ENCODE measurements around the gene CHRDL1.
"Not testable (repeated sequence)": the region's sequence is repeated elsewhere in the genome, so short reads cannot be mapped to it uniquely, and the experiment has no call there.

CHRDL1 gene

DNA sequence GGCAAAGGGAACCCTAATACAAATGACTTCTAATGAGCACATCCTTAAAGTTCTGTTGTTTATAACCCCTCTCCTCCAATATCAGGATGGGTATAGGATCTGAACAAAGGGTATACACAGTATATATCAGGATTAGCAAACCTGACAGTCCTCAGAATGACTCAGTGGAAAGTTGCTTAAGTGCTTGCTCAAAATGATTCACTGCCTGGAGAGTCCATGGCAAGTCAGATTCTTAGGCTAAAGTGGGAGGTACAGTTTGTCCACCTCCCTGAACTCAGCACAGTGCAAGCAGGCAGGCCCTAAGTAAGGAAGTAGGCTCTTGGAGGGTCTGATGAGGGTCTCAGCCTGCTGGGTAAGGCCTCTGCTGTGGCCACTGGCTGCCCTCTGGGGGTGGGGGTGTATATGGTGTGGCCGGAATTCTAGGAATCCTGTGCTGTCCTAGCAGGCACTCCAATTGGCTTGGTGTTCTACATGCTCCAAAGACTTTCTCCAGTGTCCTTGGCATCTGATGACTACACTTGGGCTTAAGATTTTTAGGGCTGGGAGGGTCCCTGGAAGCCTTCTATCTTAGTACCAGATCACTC lies 54.3 kb downstream of the CHRDL1 start:
- no peak for DNase-seq

DNA sequence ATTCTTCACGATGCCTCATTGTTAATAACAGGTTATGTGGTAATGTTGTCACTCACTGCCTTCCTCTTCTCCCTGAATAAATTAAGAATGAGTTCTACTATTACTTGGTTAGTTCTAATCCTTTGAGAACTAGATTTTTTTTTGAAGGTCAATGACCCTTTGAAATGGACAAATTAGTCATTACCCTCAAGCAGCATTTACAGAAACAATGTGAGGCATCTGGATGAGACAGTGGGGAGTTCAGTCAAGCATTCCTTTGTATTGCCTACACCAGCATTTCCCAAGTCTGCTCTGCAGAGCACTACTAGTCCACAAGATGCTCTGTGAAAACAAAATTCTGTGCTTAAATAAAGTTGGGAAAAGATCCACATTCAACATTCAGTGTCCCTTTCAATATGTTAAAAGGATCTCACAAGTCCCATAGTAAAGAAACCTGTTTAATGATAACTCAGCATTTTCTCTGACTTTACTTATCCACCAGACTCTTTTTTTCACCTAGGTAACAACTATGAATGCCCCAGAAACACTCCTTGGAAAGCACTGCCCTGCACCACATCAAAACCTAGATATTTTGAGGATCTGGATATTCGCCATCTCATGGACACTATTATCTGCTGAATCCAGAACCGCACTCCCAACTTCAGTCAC lies 60.6 kb downstream of the CHRDL1 start:
- DNase-seq, result no peak

DNA sequence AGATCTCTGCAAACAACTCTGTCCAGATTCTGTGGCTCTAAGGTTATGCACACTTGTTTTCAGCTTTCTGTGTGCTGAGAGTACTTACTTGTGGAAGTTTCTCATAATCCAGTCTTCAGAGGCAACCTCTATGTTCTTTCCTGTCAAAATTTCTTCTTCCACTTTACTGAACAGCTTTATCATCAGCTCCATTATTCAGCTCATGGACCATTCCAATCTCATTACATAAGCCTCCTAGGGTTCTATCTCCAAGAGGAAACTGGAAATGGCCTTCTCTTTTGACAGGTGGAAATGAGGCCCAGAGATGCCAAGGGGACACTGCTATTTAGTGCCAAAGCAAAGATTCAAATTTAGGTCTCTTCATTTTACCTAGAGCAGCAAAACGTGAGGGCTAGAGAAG lies 61.3 kb downstream of the CHRDL1 start:
- DNase-seq, result no peak

DNA sequence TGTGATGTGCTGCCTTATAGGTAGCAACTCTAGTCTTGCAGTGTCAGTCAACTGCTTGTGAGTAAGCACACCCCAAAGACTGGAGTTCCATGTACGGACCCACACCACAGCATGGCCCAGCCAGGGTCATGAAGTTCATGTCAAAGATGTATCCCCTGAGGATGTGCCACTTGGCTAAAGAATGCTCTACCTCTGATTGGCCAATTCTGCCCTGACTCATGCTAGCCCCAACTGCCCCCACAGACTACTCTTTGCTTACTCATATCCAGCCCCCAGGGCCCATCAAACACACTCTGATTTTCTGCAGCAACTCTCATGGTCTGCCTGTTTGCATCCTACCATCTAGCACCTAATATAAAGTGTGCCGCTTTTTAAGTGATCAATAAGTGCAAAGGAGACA lies 62.5 kb downstream of the CHRDL1 start:
- DNase-seq, result no peak

DNA sequence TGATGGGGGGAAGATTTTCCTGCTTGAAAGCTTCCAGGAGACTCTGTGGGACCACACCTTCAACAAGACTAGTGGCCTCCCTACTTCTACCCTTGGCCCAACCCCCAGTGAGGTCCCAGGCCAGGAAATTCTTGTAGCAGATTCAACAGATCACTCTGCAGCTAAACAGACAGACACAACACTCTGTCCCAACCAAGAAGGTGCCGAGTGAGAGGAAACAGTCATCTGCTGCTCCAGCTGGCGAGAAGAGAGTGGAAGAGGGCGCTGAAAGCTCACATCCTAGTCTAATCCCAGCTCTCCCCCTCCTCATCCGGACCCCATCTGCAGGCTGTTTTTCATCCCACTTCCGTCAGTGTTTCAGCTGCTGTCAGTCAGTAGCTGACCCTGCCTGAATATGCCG lies 63.4 kb downstream of the CHRDL1 start:
- DNase-seq, result peak; percentile 4

DNA sequence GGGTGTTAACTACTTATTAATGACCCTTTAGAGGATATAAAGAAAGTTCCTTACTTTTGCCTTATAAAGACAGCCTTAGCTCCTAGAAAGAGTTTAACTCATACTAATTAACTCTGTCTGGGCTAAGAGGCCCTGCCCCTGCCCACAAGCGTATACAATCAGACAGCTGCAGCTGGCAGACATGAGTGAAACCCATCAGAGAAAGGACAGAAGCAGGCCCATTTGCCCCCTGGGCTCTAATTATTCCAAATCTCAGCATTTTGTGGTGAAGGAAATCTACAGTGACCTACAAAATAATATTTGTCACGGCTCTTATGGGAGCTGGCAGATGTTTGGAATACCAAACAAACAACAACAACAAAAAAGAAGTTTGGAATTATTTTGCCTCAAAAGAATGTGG lies 71.8 kb downstream of the CHRDL1 start:
- no peak for DNase-seq

DNA sequence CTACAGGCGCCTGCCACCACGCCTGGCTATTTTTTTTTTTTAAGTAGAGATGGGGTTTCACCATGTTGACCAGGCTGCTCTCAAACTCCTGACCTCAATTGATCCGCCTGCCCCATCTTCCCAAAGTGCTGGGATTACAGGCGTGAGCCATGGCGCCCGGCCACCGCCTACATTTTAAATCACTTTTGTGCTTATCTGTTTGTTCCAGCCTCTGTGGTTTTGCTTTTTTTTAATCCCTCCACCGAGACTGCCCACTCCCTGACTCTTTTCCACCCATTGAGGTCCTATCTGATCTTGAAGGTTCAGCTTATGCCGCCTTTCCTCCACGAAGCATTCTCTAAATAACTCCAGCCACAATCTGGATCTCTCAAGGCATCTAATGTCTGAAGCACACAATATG lies 73.5 kb downstream of the CHRDL1 start:
- DNase-seq, result no peak

DNA sequence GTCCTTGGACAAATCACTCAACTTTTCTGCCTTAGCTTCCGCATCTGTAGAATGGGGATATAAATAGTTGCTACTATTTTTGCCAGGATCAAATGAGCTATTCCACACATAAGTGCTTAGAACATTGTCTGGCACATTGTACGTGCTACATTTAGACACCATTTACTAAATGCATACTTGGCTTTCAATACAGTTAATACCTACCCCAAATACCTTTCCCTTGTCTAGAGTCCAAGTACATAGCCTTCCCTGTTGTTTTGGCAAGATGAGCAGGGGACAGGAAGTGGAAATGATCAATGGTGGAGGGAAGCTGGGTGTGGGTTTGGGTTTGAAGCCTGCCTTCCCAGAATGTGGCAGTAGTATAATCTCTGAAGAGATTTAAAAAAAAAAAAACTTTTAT lies 82.0 kb downstream of the CHRDL1 start:
- no peak for DNase-seq

DNA sequence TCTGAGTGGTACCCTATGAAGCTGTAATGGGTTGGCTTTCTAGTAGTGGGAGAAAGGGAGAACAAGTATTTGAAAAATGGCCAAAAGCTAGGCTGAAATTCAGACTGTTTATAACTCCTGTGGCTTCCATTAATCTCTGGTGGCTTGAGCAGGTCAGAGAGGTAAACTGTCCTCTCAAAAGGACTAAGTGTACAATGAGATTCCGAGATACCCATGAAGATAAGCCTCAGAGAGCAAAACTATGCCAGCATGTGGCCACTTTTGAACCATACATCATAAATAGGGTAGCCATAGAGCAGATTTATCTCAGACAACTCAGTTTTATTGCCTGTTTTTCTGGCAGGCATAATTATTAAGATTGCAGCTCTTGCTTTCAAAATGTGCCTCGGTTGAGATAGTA lies 89.2 kb downstream of the CHRDL1 start:
- no peak for DNase-seq

DNA sequence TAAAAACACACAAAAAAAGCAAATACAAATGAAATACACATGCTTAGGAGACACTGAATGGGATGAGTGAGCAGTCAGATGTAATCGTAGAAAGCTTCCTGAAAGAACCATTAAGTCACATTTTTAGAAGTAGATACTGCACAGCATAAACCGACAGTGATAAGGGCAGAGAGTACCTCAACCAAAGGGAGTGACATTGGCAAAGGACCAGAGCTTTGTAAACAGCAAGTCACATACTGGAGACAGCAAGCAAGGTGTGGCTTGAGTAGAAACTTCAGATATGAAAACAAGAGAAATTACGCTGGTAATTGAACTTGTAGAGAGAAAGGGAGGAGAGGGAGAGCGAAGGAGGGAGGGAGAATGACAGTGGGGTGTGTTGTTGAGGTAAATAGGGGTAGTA lies 92.0 kb downstream of the CHRDL1 start:
- no peak for DNase-seq

DNA sequence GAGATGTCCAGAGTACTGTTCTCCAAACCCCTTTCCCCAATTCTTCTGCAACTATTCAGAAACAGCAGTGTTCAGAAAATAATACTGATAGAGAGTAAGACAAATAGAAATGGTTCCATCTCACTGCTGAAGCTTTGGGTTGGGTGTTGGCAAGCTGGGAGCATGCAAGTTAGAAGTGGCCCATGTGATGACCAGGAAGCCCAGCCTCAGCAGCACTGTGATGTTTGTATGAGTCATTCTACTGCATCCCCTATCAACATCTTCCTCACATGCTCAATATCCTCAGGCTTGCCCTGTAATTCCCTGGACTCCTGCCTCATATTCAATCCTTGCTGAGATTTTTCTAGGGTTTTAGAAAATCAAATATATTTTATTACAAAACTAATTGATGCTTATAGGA lies 96.5 kb downstream of the CHRDL1 start:
- DNase-seq, result no peak

DNA sequence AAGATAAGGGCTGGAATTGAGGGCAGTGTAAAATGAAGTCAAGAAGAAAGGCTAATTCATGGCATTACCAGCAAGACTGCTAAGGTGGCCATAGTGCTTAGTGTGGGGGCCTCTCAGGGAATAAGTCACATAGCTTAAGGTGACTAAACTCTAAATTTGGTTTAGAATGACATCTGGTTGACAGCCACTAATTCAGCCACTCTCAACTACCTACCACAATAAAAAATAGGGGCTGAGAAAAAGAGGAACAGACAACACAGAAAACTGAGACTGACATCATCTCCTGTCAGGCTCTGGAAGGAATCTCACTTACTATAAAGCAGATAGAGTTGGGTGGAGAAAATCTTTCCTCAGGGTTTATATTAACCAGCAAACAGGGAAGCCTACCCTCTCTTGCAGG lies 96.9 kb downstream of the CHRDL1 start:
- no peak for DNase-seq

DNA sequence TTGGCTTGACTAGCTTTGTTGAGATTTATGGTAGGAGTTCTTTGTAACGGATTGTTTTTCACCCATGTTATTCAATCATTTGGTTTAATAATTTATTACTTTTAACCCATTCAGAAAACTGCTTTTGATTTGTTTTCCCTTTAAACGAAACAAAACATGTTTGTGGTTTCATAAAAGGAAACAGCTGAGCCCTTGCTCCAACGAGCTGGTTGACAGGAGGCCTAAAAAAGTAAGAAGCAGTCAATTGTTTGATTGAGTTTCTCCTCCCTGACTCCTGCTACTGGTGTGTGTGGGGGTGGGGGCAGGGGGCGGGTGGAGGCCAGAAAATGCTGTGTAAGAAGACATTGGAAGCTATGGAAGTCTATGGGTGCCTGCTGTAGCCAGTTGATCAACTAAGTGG lies 102.8 kb downstream of the CHRDL1 start:
- DNase-seq, result no peak

DNA sequence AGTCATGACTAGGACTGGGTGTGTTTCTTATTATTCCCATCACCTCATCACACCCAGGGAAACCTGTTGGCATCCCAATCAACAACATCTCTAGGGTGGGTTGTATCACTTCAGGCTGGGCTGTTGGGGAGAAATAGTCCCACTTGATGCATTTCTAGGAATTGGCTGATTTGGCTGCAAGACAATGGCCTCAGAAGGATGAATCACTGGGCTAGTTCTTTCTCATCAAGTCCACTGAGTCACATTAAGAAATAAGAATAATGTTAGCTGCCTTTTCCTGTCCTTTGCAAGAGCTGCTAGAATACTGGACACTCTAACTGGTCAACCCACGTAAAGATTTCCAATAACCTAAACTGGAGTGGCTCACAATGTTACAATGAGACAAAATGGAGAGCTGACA lies 104.2 kb downstream of the CHRDL1 start:
- no peak for DNase-seq

DNA sequence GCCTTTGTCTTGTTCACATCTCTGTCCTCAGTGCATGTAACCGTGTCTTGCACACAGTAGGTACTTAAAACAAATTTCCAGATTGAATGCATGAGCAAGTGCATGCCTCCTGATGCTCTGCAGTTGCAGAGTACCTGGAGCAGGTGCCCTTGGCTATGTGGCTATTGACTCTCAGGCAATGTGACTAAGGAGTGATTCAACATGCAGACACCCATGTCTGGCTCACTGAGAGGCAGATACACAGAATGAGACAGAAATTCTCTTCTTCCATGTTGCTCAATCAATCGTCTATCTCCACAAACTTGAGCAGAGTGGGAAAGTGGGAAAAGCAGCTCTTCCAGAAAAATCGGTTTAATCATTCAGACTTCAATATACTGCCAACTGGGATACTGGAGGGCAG lies 111.0 kb downstream of the CHRDL1 start:
- no peak for DNase-seq

DNA sequence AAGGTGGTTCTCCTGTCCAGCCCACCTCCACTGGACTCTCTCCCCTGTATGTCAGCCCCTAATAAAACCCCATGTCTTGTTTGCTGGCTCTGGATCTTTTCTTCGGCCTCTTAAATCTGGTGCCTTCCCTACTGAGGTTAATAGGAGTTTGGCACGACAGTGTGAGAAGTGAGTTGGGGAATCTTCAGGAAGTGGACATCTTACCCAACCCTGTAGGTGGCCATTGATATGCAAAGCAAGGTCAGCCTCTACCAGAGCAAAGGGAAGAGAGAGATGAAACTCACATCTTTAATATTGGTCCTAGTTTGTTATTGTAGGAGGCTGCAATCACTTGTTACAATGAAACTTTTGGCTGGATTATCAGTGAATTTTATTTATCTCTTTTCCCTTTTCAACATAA lies 111.7 kb downstream of the CHRDL1 start:
- DNase-seq, result no peak

DNA sequence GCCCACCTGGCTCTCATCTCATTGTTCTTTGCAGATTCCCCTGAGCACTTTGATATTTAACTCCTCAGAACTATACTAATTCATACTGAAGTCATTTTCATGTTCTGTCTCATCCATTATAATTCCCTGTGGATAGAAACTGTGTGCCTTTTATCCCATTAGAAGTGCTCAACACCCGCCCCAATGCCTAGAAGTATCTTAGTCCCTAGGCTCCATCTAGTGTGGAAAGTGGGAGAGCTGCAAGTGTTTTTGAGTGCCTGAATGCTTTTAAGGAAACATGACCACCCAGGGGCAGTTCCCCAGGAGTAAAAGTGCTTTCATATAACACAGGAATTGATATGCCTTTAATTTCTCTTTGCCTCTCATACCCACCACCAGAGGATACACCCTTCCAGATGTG lies 117.0 kb downstream of the CHRDL1 start:
- DNase-seq, result no peak

DNA sequence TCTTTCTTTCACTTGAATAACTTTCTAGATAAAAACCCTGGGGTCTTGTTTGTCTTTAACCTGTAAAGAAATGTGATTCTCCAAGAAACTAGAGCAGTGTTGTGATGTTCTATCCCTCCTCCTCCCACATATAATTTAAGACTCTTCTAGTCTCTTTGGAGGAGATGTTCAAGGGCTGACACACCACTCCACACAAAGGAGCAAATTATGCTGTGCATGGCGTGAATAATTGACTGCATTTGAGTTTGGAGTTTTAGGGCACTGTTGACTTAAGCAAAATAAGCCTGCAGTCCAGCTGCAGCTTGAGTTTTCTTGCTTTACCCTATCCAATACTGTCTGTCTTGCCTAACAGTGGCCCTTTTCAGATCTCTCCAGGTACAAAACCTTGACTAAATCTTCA lies 119.7 kb downstream of the CHRDL1 start:
- no peak for DNase-seq

DNA sequence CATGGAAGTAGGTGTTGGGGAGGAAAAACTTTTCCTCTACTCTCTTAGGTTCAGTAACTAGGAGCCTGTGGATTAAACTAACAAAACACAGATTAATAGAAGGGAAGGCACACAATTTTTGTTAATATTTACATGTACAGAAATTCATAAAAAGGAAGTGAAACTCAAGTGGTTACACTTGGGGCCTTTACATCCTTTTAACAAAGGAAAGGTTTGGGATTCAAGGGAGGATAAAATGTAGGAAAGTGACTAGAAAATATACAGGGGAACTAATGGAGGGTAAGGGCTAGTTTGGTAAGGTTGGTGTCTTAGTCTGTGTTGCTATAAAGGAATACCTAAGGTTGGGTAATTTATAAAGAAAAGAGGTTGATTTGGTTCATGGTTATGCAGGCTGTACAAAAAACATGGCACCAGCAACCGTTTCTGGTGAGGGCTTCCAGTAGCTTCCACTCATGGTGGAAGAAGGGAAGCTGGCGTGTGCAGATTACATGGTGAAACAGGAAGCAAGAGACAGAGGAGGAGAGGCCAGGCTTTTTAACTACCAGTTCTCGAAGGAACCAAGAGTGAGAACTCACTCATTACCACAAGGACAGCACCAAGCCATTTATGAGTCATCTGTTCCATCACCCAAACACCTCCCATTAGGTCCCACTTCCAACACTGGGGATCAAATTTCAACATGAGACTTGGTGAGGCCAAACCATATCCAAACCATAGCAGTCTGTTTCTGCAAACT lies 124.4 kb downstream of the CHRDL1 start:
- DNase-seq, result no peak

DNA sequence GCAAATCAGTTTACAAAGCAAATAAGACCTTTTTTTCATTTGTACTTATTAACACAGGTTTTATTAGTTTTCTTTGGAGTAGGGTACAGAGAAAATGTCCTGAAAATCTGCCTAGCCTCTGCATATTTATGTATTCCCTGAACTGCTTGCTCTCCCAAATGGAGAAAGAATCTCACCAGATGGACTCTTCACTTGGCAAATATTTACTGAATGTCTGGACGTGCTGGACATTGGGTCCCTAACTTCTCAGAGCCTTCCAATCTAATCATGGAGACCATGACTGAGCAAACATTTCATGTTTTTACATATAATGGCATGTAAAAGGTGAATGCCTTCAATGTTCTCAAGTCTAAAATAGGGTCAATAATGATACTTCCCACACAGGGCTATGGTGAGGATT lies 126.0 kb downstream of the CHRDL1 start:
- DNase-seq, result no peak

DNA sequence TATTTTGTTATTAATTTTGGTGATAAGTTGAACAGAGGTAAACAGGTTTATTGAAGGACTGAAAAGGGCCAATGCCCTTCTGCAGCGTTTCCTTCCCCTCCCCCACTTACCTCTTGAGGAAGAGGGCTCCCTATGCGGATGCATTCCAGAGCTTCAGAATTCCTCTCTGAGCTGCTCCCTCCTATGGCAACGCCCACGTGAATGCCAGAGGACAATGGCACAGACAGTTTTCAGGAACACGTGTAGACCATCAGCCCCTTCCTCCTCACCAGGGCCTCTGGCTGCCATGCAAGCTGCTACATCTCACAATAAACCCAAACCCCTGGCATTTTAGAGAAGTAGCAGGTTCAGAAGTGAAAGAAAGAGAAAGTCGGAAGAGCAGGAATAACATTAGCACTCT lies 127.9 kb downstream of the CHRDL1 start:
- no peak for DNase-seq

DNA sequence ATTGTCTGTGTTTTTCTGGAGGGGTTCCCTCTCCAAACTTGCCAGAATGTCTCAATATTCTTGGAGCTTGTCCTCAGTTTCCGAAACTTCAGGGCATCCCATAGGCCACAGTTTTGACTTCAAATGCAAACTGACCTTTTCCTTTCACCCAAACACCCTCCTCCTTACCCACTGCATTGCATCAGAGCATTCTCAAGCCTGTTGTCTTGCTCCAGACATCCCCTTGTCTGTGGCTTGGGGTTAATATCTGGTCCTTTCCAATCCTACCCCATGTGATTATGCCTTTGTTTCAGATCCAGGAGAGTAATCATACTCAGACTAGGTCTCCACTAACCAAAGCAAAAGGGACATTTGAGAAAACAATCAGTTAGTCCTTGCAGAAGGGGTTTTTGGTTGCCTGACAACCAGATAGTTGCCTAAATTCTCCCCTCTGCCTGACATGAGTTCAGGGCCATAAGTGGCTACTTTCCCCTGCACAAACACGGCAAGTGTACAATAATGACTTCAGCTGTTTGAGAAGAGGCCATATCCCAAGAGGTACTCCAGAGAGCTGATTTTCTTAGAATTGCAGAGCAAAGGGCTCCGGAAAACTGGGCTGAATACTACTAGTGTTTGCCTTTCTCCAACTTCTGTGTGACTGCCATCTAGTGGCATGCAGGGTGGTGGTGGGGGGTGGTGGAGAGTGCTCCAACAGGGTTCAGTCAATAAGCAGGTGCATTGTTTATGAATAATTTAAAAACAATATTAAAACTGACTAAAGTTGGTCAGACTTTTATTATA lies 130.2 kb downstream of the CHRDL1 start:
- peak; percentile 3 for DNase-seq

DNA sequence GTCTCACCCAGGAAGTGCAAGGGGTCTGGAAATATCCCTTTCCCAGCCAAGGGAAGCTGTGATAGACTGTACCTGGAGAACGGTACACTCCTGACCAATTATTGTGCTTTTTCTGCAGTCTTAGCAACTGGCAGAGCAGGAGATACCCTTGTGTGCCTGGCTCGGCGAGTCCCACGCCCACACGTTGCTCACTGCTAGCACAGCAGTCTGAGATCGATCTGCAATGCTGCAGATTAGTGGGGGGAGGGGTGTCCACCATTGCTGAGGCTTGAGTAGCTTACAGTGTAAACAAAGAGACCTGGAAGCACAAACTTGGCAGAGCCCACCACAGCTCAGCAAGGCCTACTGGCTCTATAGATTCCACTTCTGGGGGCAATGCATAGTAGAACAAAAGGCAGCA lies 138.5 kb downstream of the CHRDL1 start:
- DNase-seq, result no peak

DNA sequence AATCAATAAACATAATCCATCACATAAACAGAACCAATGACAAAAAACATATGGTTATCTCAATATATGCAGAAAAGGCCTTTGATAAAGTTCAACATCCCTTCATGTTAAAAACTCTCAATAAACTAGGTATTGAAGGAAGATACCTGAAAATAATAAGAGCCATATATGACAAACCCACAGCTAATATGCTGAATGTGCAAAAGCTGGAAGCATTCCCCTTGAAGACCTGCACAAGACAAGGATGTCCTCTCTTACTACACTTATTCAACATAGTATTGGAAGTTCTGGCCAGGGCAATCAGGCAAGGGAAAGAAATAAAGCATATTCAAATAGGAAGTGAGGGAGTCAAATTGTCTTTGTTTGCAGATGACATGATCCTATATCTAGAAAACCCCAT lies 141.3 kb downstream of the CHRDL1 start:
- not testable (repeated sequence) for DNase-seq

Data from NCI-H1694 (cell line).